Measurements from ENCODE around the gene GLRX5.

DNA sequence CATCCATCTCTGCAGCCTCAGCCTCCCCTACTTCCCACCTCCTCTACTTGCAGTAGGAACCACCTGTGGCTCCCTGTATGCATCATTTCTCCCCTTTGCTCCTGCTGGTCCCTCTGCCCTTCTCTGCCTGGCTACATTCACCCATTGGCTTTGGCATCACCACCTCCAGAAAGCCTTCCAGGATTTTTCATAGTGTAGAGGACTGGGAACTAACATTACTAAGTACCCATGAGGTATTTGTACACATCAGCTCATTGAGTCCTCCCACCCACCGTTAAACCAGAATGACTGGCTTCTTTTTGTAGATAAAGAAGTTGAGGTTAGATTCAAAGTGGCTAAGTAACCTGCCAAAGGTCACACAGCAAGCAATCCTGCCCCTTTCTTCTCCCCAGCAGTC is 35.5 kb upstream of the GLRX5 start:
- TF ChIP-seq, protein P1, sequence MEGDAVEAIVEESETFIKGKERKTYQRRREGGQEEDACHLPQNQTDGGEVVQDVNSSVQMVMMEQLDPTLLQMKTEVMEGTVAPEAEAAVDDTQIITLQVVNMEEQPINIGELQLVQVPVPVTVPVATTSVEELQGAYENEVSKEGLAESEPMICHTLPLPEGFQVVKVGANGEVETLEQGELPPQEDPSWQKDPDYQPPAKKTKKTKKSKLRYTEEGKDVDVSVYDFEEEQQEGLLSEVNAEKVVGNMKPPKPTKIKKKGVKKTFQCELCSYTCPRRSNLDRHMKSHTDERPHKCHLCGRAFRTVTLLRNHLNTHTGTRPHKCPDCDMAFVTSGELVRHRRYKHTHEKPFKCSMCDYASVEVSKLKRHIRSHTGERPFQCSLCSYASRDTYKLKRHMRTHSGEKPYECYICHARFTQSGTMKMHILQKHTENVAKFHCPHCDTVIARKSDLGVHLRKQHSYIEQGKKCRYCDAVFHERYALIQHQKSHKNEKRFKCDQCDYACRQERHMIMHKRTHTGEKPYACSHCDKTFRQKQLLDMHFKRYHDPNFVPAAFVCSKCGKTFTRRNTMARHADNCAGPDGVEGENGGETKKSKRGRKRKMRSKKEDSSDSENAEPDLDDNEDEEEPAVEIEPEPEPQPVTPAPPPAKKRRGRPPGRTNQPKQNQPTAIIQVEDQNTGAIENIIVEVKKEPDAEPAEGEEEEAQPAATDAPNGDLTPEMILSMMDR (IDR thresholded peaks at IDR 0.05; ENCODE audit: low read depth, low read length), result no peak
- TF ChIP-seq POLR2A (IDR thresholded peaks at IDR 0.05; ENCODE audit: extremely low read depth, insufficient read length), result no peak
- TF ChIP-seq, protein P2, sequence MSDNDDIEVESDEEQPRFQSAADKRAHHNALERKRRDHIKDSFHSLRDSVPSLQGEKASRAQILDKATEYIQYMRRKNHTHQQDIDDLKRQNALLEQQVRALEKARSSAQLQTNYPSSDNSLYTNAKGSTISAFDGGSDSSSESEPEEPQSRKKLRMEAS (IDR thresholded peaks at IDR 0.05; ENCODE audit: low read depth, low read length), result no peak
- TF ChIP-seq MYC (IDR thresholded peaks at IDR 0.05; ENCODE audit: low read depth, low read length), result no peak

Data from NB4 (cell line).